ENCODE measurements around the gene HIVEP2. TPM values are rescaled to one million over a fixed set of nuclear protein-coding genes. Genes with fewer than 3 reads are reported as not detected.

Gene HIVEP2
- total RNA-seq, 5 donors from 2014 or later (not counting 1 experiment from before 2014, with no cell fraction given): 71.4 to 81.4 (median 75.2) TPM

DNA sequence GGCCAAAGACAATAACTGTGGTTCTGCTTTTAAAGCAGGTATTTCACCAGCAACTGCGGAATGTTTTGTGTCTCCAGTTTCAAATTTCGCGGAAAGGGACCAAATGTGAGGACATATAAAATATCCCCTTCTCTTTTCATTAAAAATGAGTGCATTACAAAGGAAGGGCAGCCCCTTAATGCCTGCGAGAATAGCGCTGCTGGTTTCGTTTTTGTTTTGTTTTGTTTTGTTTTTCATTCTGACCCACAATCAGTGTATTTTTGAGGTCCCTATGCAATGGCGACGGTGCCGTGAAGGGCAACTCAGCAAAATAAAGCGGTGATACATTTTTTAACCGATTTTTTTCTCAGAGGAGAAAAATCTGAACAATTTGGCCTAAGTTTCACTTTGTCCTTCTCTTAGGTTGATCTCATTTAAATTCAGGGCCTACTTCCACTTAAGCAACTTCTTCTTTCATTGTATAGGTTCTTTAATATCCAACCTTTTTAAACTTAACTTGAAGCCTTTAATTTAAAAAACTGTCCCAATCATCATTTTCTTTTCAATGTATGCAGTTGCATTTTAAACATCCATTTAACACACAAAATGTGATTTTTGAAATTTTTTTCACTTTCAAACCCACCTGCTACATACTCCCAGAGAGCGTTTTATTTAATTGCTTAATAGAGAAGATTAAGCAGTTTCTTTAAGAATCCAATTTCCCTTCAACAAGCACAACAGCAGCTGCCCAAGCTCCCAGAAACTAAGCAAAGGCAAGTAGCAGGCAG, 2.9 kb upstream of the HIVEP2 start:
- Histone ChIP-seq H3K36me3 (ENCODE audit: control insufficient read depth in 2 of 2, extremely low read depth in 1 of 2, insufficient read depth in 1 of 2, low read length in 1 of 2) (no peaks in the 10 kb centered on the region), H3K9me3 (no peaks in the 10 kb centered on the region), H3K27ac (ENCODE audit: low read length) (peak overlapping the region; percentile 100), H3K4me3 (ENCODE audit: control insufficient read depth in 1 of 2, extremely low read depth in 1 of 2, low read length in 1 of 2) (peak overlapping the region; percentile 95 to 98), H3K27me3 (replicated peaks in 1 of 2; ENCODE audit: control insufficient read depth in 2 of 2, extremely low read depth in 1 of 2, insufficient read depth in 2 of 2, low read length in 1 of 2) (no peaks in the 10 kb centered on the region), H3K4me1 (ENCODE audit: control insufficient read depth in 1 of 2, extremely low read depth in 1 of 2, insufficient read depth in 2 of 2, low read length in 2 of 2) (peaks cover 7 to 14% of the 10 kb centered on the region in 2 experiments)
- Mint-ChIP-seq H3K4me1 (peaks cover 27 to 37% (median 29%) of the 10 kb centered on the region in 3 donors), H3K36me3 (no peaks in the 10 kb centered on the region), H3K9me3 (no peaks in the 10 kb centered on the region), H3K27ac (peak overlapping the region; percentile 91 to 92), H3K4me3 (peak overlapping the region; percentile 73 to 93 (median 82)), H3K27me3 (no peaks in the 10 kb centered on the region)
- no peak for ATAC-seq (replicated peaks in 1 of 4)
- WGBS (ENCODE audit: insufficient coverage): 0% methylated on average over 1 of the region's 12 CpGs
- ChIA-PET CTCF (interaction anchor here in 1 of 2 donors (0.7 kb wide), 1 partner anchor 181 kb away, joined by 4 read pairs; no protein-coding TSS in a partner anchor), POLR2A (interaction anchor here (0.6 kb wide), 2 partner anchors 95 to 598 kb away, joined by 3 to 4 read pairs; no protein-coding TSS in a partner anchor)
- peak in 13 of 35 experiments; percentile 6 to 30 (median 22) for DNase-seq

DNA sequence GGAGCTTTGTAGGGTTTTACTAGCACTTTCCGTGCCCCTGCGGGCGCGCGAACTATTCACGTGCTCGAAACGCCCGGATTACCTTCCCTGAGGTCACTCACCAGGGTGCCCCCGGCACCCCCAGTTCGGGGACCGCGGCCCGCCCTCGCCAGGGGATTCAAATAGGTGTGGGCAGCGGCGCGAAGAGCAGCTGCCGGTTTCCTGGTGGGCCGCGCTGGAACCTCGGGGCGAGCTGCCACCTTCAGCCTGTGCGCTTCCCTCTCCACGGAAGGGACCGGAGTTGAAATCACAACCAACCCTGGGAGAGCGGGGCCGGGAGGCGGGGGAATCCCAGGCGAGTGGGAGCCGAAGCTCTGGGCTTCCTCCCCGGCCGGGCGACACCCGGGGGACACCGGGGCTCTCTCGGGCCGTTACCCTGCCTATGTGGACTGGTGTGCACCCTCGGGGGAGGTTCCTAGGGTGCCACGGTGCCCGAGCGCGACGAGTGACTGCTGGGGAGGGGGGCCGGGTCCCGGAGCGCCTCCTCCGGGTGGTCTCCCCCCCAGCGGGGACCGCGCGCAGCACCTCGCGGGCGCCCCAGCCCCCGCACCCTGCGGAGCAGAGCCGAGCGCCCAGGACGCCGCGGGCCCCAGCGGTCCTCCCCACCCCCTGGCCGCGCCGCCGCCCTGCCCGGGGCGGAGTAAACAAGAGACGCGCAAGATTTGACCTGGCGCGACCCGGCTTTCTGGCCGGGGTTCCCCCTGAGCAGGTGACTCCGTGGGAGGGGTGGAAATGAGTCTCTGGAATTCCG, 2.1 kb upstream of the HIVEP2 start:
- no peaks in the 10 kb centered on the region for H3K9me3 Mint-ChIP-seq
- Histone ChIP-seq H3K4me1 (ENCODE audit: control insufficient read depth in 1 of 2, extremely low read depth in 1 of 2, insufficient read depth in 2 of 2, low read length in 2 of 2) (peaks cover 13 to 14% of the 10 kb centered on the region in 2 experiments), H3K36me3 (ENCODE audit: control insufficient read depth in 2 of 2, extremely low read depth in 1 of 2, insufficient read depth in 1 of 2, low read length in 1 of 2) (no peaks in the 10 kb centered on the region), H3K27ac (ENCODE audit: low read length) (peak overlapping the region; percentile 100), H3K4me3 (ENCODE audit: control insufficient read depth in 1 of 2, extremely low read depth in 1 of 2, low read length in 1 of 2) (peak overlapping the region; percentile 95 to 98), H3K9me3 (no peaks in the 10 kb centered on the region), H3K27me3 (replicated peaks in 1 of 2; ENCODE audit: control insufficient read depth in 2 of 2, extremely low read depth in 1 of 2, insufficient read depth in 2 of 2, low read length in 1 of 2) (no peaks in the 10 kb centered on the region)
- ChIA-PET CTCF (interaction anchor here in 1 of 2 donors (0.6 to 1.1 kb wide), 2 partner anchors 11 to 80 kb away, joined by 3 to 4 read pairs; no protein-coding TSS in a partner anchor), POLR2A (interaction anchor here (0.5 to 1.4 kb wide), 15 partner anchors 19 to 599 kb away, joined by 3 to 11 read pairs (median 4); no protein-coding TSS in a partner anchor)
- peak overlapping the region; percentile 91 to 93 (median 92) for H3K4me3 Mint-ChIP-seq
- ATAC-seq (replicated peaks in 1 of 4) (peak; percentile 27 to 37 (median 30)), DNase-seq (peak; percentile 51 to 91 (median 75))
- H3K27me3 Mint-ChIP-seq: no peaks in the 10 kb centered on the region
- peaks cover 27 to 37% (median 29%) of the 10 kb centered on the region in 3 donors for H3K4me1 Mint-ChIP-seq
- peak overlapping the region; percentile 94 to 95 for H3K27ac Mint-ChIP-seq
- WGBS (ENCODE audit: insufficient coverage): under 1% methylated on average over 65 of the region's 77 CpGs
- H3K36me3 Mint-ChIP-seq: no peaks in the 10 kb centered on the region

DNA sequence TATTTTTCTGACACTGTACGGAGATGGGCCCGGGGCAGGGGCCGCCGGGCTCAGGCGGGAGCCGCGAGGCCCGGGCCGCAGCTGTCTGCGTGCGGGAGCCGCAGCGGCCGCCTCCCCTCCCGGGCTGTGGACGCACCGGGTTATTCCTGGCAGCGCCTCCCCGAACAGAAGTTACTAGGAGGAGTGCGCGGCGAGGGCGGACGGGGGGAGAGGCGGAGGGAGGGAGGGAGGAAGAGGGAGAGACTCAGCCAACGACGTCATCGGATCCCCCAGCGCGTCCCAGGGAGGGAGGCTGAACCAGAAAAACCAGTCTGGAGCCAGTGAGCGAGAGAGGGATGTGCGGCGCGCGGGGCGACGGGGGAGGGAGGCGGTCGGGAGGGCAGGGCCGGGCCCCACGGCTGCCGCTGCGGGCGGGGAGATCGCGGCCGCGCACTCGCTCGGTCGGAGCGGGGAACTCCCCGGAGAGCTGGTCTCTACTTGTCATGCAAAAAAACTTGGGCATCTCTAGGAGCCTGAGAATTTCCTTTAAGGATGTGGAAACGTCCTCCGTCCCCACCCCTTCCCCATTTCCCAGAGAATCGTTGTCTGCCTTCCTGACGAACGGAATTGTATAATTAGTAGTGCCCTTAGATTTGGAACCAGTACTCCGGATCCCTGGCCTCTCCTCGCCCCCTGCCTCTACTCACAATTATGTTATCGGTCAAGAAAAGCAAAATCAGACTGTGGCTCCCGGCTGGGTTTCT, 1.4 kb upstream of the HIVEP2 start:
- H3K27ac Mint-ChIP-seq: peak overlapping the region; percentile 94 to 95
- peak overlapping the region; percentile 91 to 93 (median 92) for H3K4me3 Mint-ChIP-seq
- H3K27ac ChIP-seq (ENCODE audit: low read length): peak overlapping the region; percentile 100
- no peaks in the 10 kb centered on the region for H3K9me3 Mint-ChIP-seq
- no peaks in the 10 kb centered on the region for H3K27me3 Mint-ChIP-seq
- H3K9me3 ChIP-seq: no peaks in the 10 kb centered on the region
- peak; percentile 40 to 56 (median 44) for ATAC-seq (replicated peaks in 1 of 4)
- H3K4me1 Mint-ChIP-seq: peaks cover 34 to 37% (median 35%) of the 10 kb centered on the region in 3 donors
- no peaks in the 10 kb centered on the region for H3K36me3 Mint-ChIP-seq
- H3K4me3 ChIP-seq (ENCODE audit: control insufficient read depth in 1 of 2, extremely low read depth in 1 of 2, low read length in 1 of 2): peak overlapping the region; percentile 95 to 98
- ChIA-PET CTCF (interaction anchor here (0.6 to 1.1 kb wide), 3 partner anchors 11 to 80 kb away, joined by 3 to 4 read pairs (median 3); no protein-coding TSS in a partner anchor), POLR2A (interaction anchor here (0.5 to 1.4 kb wide), 13 partner anchors 19 to 180 kb away, joined by 3 to 11 read pairs (median 4); no protein-coding TSS in a partner anchor)
- DNase-seq: peak; percentile 68 to 97 (median 94)
- H3K27me3 ChIP-seq (replicated peaks in 1 of 2; ENCODE audit: control insufficient read depth in 2 of 2, extremely low read depth in 1 of 2, insufficient read depth in 2 of 2, low read length in 1 of 2): no peaks in the 10 kb centered on the region
- under 1% methylated on average over 39 of the region's 62 CpGs for WGBS (ENCODE audit: insufficient coverage)
- H3K36me3 ChIP-seq (ENCODE audit: control insufficient read depth in 2 of 2, extremely low read depth in 1 of 2, insufficient read depth in 1 of 2, low read length in 1 of 2): no peaks in the 10 kb centered on the region
- peaks cover 14 to 19% of the 10 kb centered on the region in 2 experiments for H3K4me1 ChIP-seq (ENCODE audit: control insufficient read depth in 1 of 2, extremely low read depth in 1 of 2, insufficient read depth in 2 of 2, low read length in 2 of 2)

DNA sequence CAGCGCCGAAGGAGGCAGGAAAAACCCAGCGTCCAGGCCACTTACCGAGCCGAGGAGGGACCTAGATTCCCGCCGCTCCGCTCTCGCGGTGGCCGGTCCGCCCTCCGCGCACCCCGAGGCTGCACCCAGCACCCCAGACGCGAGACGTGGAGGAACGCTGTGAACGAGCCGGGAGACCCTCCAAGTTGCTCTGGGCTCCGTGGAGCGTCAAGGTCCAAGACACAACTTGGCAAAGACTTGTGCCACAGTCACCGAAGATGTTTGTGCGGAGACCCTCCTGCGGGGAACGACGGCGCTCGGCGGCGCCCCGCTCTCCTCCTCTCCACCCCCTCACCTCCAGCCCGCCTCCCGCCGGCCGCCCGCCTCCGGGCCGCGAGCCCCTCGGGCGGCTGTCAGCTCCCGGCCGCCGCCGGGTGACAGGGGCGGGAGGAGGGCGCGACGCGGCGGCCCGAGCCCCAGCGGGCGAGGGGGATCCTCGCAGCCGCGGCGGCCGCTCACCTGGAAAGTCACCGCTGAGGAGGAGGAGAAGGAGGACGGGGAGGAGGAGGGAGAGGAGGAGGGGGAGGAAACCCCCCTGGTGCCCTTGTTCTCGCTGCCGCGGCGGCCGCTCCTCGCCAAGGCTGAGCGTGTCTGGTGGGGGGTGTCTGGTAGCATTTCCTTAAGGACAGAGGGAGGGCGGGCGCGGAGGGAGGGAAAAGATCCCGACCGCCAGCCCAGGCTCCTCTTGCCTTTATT, 637 bp upstream of the HIVEP2 start:
- ChIA-PET CTCF (interaction anchor here in 1 of 2 donors (0.6 kb wide), 1 partner anchor 70 kb away, joined by 3 read pairs; no protein-coding TSS in a partner anchor), POLR2A (interaction anchor here (0.7 to 1.3 kb wide), 9 partner anchors 10 to 93 kb away, joined by 3 to 6 read pairs (median 4); no protein-coding TSS in a partner anchor)
- WGBS (ENCODE audit: insufficient coverage): under 1% methylated on average over 56 of the region's 75 CpGs
- peaks cover 16 to 26% of the 10 kb centered on the region in 2 experiments for H3K4me1 ChIP-seq (ENCODE audit: control insufficient read depth in 1 of 2, extremely low read depth in 1 of 2, insufficient read depth in 2 of 2, low read length in 2 of 2)
- H3K27me3 ChIP-seq (replicated peaks in 1 of 2; ENCODE audit: control insufficient read depth in 2 of 2, extremely low read depth in 1 of 2, insufficient read depth in 2 of 2, low read length in 1 of 2): no peaks in the 10 kb centered on the region
- no peaks in the 10 kb centered on the region for H3K36me3 ChIP-seq (ENCODE audit: control insufficient read depth in 2 of 2, extremely low read depth in 1 of 2, insufficient read depth in 1 of 2, low read length in 1 of 2)
- ATAC-seq (replicated peaks in 1 of 4): peak; percentile 4 to 16 (median 8)
- peak overlapping the region; percentile 100 for H3K27ac ChIP-seq (ENCODE audit: low read length)
- no peaks in the 10 kb centered on the region for H3K9me3 ChIP-seq
- no peaks in the 10 kb centered on the region for H3K36me3 Mint-ChIP-seq
- H3K4me1 Mint-ChIP-seq: peaks cover 41 to 42% (median 42%) of the 10 kb centered on the region in 3 donors
- H3K4me3 ChIP-seq (ENCODE audit: control insufficient read depth in 1 of 2, extremely low read depth in 1 of 2, low read length in 1 of 2): peak overlapping the region; percentile 95 to 98
- no peaks in the 10 kb centered on the region for H3K27me3 Mint-ChIP-seq
- H3K4me3 Mint-ChIP-seq: peak overlapping the region; percentile 91 to 93 (median 92)
- peak; percentile 36 to 82 (median 64) for DNase-seq
- peak overlapping the region; percentile 91 to 93 for H3K27ac Mint-ChIP-seq
- H3K9me3 Mint-ChIP-seq: no peaks in the 10 kb centered on the region

Measured in T-cell (primary cell).